ENCODE data around the gene LRCH1.

- peak; percentile 19 to 56 (median 32) for TF ChIP-seq CTCF (IDR thresholded peaks at IDR 0.05)
- no peak for TF ChIP-seq POLR2A (IDR thresholded peaks at IDR 0.05)
Measured at GRCh38 chr13:46603165-46603603, 50.2 kb downstream of the LRCH1 start.
